Lower lobe of right lung (tissue), 2 donors: ENCODE results near the gene ITGAE. TPM values are rescaled to one million over a fixed set of nuclear protein-coding genes. Genes with fewer than 3 reads are reported as not detected.

ENCODE experiments used
- ATAC-seq, 2 donors: fragments of 200-7000 bp; cut with Tn5 transposase; one replicate each; pipeline ENCODE4 v1.9.1; 2020 to 2022; ENCODE audit warnings: mild to moderate bottlenecking in 2 of 2, moderate library complexity in 2 of 2
- DNase-seq: peaks from one replicate; pipeline ENCODE4 v3.0.0-alpha.2; 2020
- H3K27ac ChIP-seq: fragments of 200-600 bp; one replicate; pipeline ENCODE4 v1.8.0; 2022
- H3K27me3 ChIP-seq: fragments of 200-600 bp; one replicate; pipeline ENCODE4 v1.8.0; 2022; ENCODE audit warnings: low read depth
- H3K36me3 ChIP-seq: fragments of 200-600 bp; one replicate; pipeline ENCODE4 v1.8.0; 2022; ENCODE audit warnings: mild to moderate bottlenecking
- H3K4me1 ChIP-seq: fragments of 200-600 bp; one replicate; pipeline ENCODE4 v1.8.0; 2022
- H3K4me3 ChIP-seq: fragments of 200-600 bp; one replicate; pipeline ENCODE4 v1.8.0; 2022; ENCODE audit warnings: mild to moderate bottlenecking
- H3K9me3 ChIP-seq: fragments of 200-600 bp; one replicate; pipeline ENCODE4 v1.8.0; 2022
- intact Hi-C: fragments of 100-400 bp; cut with DNase I; formaldehyde crosslinking; loops from one replicate; pipeline ENCODE4 v1.11.0; 2022
- total RNA-seq: library from RNA; stranded (reverse); fragmentation: NEBNext Ultra II Directional; extraction: Animal tissue kit (Norgen Biotek cat#: 25700); gene quantifications from one replicate; pipeline ENCODE4 v1.2.1, GENCODE V29; 2021
- TF ChIP-seq, protein P1 (sequence below): fragments of 200-600 bp; IDR thresholded peaks from one replicate; pipeline ENCODE4 v1.8.0; 2022; ENCODE audit warnings: antibody characterized with exemption, mild to moderate bottlenecking
- donor health status: DM: no; HTN: yes; CAD: no; lungs with severe emphysema.

The ITGAE gene
- total RNA-seq, 1 donor from 2014 or later: 35.4 TPM

DNA sequence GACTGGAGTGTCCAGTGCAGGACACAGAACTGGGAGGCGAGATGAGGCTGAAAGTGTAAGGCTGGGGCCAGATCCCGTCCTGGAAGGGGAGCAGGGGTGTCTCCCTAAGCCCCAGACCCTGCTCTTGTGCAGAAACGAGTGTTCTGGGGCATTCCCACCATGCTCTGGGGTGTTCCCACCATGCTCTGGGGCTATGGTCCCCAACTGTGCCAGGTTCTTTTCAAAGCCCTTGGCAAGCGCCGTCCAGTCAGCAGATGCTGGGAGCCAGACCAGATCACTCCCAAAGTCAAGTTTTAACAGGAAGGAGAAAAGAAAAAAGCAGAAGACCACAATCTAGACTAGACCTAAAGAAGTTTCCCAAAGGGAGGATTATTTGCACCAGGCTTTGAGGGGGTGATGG, 135.2 kb downstream of the ITGAE start:
- ATAC-seq: no peak
- Histone ChIP-seq H3K4me1 (peaks cover 36% of the 10 kb centered on the region), H3K27me3 (no peaks in the 10 kb centered on the region), H3K36me3 (peaks cover 42% of the 10 kb centered on the region), H3K27ac (no peak overlapping the region), H3K4me3 (no peak overlapping the region), H3K9me3 (no peaks in the 10 kb centered on the region)
- intact Hi-C loops: no loop called here
- DNase-seq: no peak
- TF ChIP-seq, protein P1, sequence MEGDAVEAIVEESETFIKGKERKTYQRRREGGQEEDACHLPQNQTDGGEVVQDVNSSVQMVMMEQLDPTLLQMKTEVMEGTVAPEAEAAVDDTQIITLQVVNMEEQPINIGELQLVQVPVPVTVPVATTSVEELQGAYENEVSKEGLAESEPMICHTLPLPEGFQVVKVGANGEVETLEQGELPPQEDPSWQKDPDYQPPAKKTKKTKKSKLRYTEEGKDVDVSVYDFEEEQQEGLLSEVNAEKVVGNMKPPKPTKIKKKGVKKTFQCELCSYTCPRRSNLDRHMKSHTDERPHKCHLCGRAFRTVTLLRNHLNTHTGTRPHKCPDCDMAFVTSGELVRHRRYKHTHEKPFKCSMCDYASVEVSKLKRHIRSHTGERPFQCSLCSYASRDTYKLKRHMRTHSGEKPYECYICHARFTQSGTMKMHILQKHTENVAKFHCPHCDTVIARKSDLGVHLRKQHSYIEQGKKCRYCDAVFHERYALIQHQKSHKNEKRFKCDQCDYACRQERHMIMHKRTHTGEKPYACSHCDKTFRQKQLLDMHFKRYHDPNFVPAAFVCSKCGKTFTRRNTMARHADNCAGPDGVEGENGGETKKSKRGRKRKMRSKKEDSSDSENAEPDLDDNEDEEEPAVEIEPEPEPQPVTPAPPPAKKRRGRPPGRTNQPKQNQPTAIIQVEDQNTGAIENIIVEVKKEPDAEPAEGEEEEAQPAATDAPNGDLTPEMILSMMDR: no peak

Other genes with a start within 250 kb of the ITGAE start
- gene TRPV3, start 243.4 kb downstream of the ITGAE start, total RNA-seq: 0.68 TPM
- gene TRPV1, start 191.8 kb downstream of the ITGAE start, total RNA-seq: 3.4 TPM
- 10.6 TPM for gene SHPK, start 164.9 kb downstream of the ITGAE start, total RNA-seq
- 21.1 TPM for gene CTNS, start 164.4 kb downstream of the ITGAE start, total RNA-seq
- 82.8 TPM for gene TAX1BP3, start 132.6 kb downstream of the ITGAE start, total RNA-seq
- gene EMC6, start 132.4 kb downstream of the ITGAE start, total RNA-seq: 32.9 TPM
- 2.5 TPM for gene P2RX5, start 105.0 kb downstream of the ITGAE start, total RNA-seq
- gene HASPIN, start 77.3 kb downstream of the ITGAE start, total RNA-seq: 0.68 TPM
- gene NCBP3, start 45.1 kb upstream of the ITGAE start, total RNA-seq: 40.3 TPM
- gene CAMKK1, start 91.9 kb upstream of the ITGAE start, total RNA-seq: 9.7 TPM
- 8.7 TPM for gene P2RX1, start 115.3 kb upstream of the ITGAE start, total RNA-seq
- 45.6 TPM for gene ATP2A3, start 163.2 kb upstream of the ITGAE start, total RNA-seq